GM12864 (cell line): ENCODE data around the gene GRK4.
"Not testable (repeated sequence)": the region's sequence is repeated elsewhere in the genome, so short reads cannot be mapped to it uniquely, and the experiment has no call there.

ENCODE experiments used
- DNase-seq: peaks from one replicate; pipeline ENCODE4 v3.0.0-alpha.2; 2011; ENCODE audit warnings: low read depth
- H3K4me3 ChIP-seq: 2 replicates; pipeline ENCODE4 v1.5.1; 2011; ENCODE audit warnings: mild to moderate bottlenecking, low read depth, low read length, control low read depth
- CTCF ChIP-seq: IDR thresholded peaks from 2 replicates; pipeline ENCODE4 v1.5.1; 2011; ENCODE audit warnings: low read depth, mild to moderate bottlenecking, moderate library complexity, low read length, control low read depth, inconsistent platforms; ENCODE audit errors: missing control alignments

The GRK4 gene

GRCh38 chr4:2935762-2936743, 27.3 kb upstream of the GRK4 start:
- peak; percentile 61 for DNase-seq
- H3K4me3 ChIP-seq, result peak overlapping the region; percentile 93
- no peak for TF ChIP-seq CTCF

- DNase-seq, result peak; percentile 60
- H3K4me3 ChIP-seq, result peak overlapping the region; percentile 93
- TF ChIP-seq CTCF, result no peak
Observed at GRCh38 chr4:2936773-2937145, 26.6 kb upstream of the GRK4 start.

GRCh38 chr4:2937146-2937857, 26.1 kb upstream of the GRK4 start:
- TF ChIP-seq CTCF, result no peak
- no peak for DNase-seq
- peak overlapping the region; percentile 93 for H3K4me3 ChIP-seq

- TF ChIP-seq CTCF, result no peak
- H3K4me3 ChIP-seq, result peak overlapping the region; percentile 93; the same call in 1 of the 2 replicates
- DNase-seq, result no peak
Observed at GRCh38 chr4:2937986-2938385, 25.4 kb upstream of the GRK4 start.

GRCh38 chr4:2938411-2938810, 25.0 kb upstream of the GRK4 start:
- not testable (repeated sequence) for DNase-seq, H3K4me3 ChIP-seq

- no peak for TF ChIP-seq CTCF
- no peak overlapping the region for H3K4me3 ChIP-seq
- no peak for DNase-seq
Observed at GRCh38 chr4:2938906-2939305, 24.5 kb upstream of the GRK4 start.
